ENCODE measurements around the gene FAM53A. TPM values are rescaled to one million over a fixed set of nuclear protein-coding genes. Genes with fewer than 3 reads are reported as not detected.

The FAM53A gene
- total and polyA plus RNA-seq, 12 donors = 0.44 to 6.2 (median 1.4) TPM

DNA sequence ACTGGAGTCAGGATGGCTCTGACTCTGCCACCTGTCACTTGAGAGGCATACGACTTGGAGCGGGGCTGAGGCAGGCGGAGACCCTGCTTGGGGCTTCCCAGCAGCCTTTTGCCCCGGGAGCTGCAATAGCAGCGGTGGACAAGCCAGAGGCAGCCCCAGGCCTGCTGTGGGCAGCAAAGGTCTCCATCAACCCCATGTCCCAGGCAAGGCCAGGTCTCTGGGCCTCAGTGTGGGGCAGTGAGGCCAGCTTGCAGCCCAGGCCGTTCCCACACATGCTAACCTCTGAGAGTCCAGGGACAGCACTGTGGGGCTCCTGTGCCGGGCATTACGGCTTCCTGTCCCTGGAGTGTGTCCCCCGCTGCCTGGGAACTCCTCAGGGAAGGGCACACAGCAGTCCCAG, 53.0 kb downstream of the FAM53A start:
- TF ChIP-seq CTCF (IDR thresholded peaks at IDR 0.05) (no peak), POLR2A (IDR thresholded peaks at IDR 0.05) (no peak)
- Histone ChIP-seq H3K36me3 (replicated peaks in 1 of 2) (no peaks in the 10 kb centered on the region), H3K27ac (no peak overlapping the region), H3K9me3 (replicated peaks in 1 of 3) (no peaks in the 10 kb centered on the region), H3K4me3 (no peak overlapping the region), H3K27me3 (no peaks in the 10 kb centered on the region), H3K4me1 (replicated peaks in 1 of 2) (peaks cover 0 to 3% of the 10 kb centered on the region in 2 donors)
- 81 to 94% (median 88%) methylated on average over 6 to 9 of the region's 9 CpGs for WGBS, 4 donors
- intact Hi-C loops (cut with DNase I) = no loop called here
- DNase-seq = no peak

DNA sequence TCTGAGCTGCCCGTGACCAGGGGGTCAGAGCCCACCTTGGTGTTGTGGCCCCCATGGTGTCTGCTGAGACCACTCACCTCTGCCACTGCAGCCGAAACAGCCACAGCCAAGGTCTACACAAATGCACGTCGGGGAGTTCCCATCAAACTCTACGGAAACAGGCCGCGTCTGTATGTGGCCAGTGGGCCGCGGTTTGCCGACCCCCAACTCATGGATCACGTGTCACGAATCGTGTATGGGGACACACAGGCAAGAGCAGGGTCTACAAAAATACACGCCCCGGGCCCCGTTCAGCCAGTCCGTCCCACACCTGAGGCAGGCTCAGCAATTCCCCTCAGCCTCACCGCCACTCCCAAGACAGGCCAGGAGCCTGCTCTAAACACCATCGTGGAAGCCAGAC, 53.8 kb downstream of the FAM53A start:
- TF ChIP-seq POLR2A (IDR thresholded peaks at IDR 0.05) = no peak
- TF ChIP-seq CTCF (IDR thresholded peaks at IDR 0.05) = no peak
- intact Hi-C loops (cut with DNase I) = no loop called here
- no peaks in the 10 kb centered on the region for H3K9me3 ChIP-seq (replicated peaks in 1 of 3)
- no peak overlapping the region for H3K4me3 ChIP-seq
- H3K36me3 ChIP-seq (replicated peaks in 1 of 2) = no peaks in the 10 kb centered on the region
- H3K27ac ChIP-seq = no peak overlapping the region
- DNase-seq = no peak
- H3K4me1 ChIP-seq (replicated peaks in 1 of 2) = peaks cover 0 to 3% of the 10 kb centered on the region in 2 donors
- WGBS, 4 donors = 90 to 95% (median 93%) methylated on average over 17 to 19 of the region's 19 CpGs
- H3K27me3 ChIP-seq = no peaks in the 10 kb centered on the region

- no peak for DNase-seq
- Histone ChIP-seq H3K4me3 (no peak overlapping the region), H3K9me3 (replicated peaks in 1 of 3) (no peaks in the 10 kb centered on the region), H3K27me3 (no peaks in the 10 kb centered on the region), H3K36me3 (replicated peaks in 1 of 2) (no peaks in the 10 kb centered on the region), H3K4me1 (replicated peaks in 1 of 2) (peaks cover 0 to 3% of the 10 kb centered on the region in 2 donors), H3K27ac (no peak overlapping the region)
- intact Hi-C loops (cut with DNase I) = loop anchor here (2.0 to 5.0 kb wide), 2 partner anchors 272 to 273 kb away; no protein-coding TSS in a partner anchor
- no peak for TF ChIP-seq POLR2A (IDR thresholded peaks at IDR 0.05)
- TF ChIP-seq CTCF (IDR thresholded peaks at IDR 0.05) = no peak
- WGBS, 4 donors = 31 to 83% (median 74%) methylated on average over 2 to 10 of the region's 10 CpGs
Measured at GRCh38 chr4:1629699-1630083, 54.4 kb downstream of the FAM53A start.

DNA sequence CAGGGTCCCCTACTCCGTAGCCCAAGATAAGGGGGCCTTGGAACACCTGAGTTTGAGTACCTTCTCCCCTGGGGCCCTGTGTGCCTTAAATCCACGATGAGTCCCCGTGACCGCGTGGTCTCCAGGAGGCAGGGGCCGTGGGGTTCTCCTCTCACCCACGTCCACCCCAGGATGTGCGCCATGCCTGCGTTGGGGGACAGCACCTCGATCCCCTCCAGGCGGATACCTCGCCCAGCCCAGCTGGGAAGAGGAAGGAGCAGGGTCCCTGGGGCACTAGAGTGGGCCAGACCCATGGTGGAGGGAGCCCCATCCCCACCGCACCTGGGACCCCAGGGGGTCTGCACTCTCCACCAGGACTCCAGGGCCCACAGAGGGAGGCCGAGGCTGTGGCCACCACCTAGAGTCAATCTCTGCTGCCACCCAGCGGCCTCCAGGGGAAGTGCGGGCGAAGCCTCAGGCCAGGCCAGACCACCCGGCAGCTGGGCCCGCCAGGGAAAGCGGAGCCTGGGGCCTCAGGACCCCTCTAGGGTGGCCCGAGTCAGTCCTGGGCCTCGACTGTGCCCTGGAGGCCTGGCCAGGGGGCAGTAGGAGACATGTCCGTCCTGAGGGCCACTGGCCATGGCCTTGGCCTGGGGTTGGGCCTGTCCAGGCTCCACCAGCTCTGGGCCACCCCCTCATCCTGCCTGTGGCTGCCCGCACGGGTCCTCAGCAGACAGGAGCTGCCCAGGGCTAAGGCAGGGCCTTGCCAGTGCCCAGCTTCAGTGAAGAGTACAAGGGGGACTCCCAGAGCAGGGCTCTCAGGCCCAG, 55.0 kb downstream of the FAM53A start:
- intact Hi-C loops (cut with DNase I) = loop anchor here (2.0 to 5.0 kb wide), 2 partner anchors 272 kb away; no protein-coding TSS in a partner anchor
- Histone ChIP-seq H3K9me3 (replicated peaks in 1 of 3) (no peaks in the 10 kb centered on the region), H3K27ac (no peak overlapping the region), H3K36me3 (replicated peaks in 1 of 2) (no peaks in the 10 kb centered on the region), H3K27me3 (no peaks in the 10 kb centered on the region), H3K4me1 (replicated peaks in 1 of 2) (peaks cover 0 to 3% of the 10 kb centered on the region in 2 donors), H3K4me3 (no peak overlapping the region)
- DNase-seq = peak; percentile 37 to 78 (median 65)
- peak; percentile 81 to 99 (median 91) for TF ChIP-seq CTCF (IDR thresholded peaks at IDR 0.05)
- TF ChIP-seq POLR2A (IDR thresholded peaks at IDR 0.05) = no peak
- WGBS, 4 donors = 17 to 54% (median 34%) methylated on average over 4 to 25 of the region's 25 CpGs
